Transverse colon (tissue), 4 donors: ENCODE measurements around the gene PTX4. TPM values are rescaled to one million over a fixed set of nuclear protein-coding genes. Genes with fewer than 3 reads are reported as not detected.
"Not testable (repeated sequence)": the region's sequence is repeated elsewhere in the genome, so short reads cannot be mapped to it uniquely, and the experiment has no call there.

Experiments used
- DNase-seq: peaks from one replicate; pipeline ENCODE4 v3.0.0-alpha.2; 2019
- H3K27ac ChIP-seq, 4 donors: fragments of 200-600 bp; sonication (generic); 2 replicates each; pipeline ENCODE4 v1.5.1; 2016 to 2018; ENCODE audit warnings: inconsistent platforms in 4 of 4
- H3K27me3 ChIP-seq: fragments of 200-600 bp; sonication (generic); 2 replicates; pipeline ENCODE4 v1.5.1; 2017; ENCODE audit warnings: inconsistent platforms
- H3K36me3 ChIP-seq, 4 donors: fragments of 200-600 bp; sonication (generic); 2 replicates each; pipeline ENCODE4 v1.5.1; 2017 to 2019; ENCODE audit warnings: inconsistent platforms in 4 of 4
- H3K4me1 ChIP-seq, 4 donors: fragments of 200-600 bp; sonication (generic); 2 replicates each; pipeline ENCODE4 v1.5.1; 2017 to 2020; ENCODE audit warnings: inconsistent platforms in 4 of 4
- H3K4me3 ChIP-seq, 4 donors: fragments of 200-600 bp; sonication (generic); 1 replicate in 1 of 4; 2 replicates in 3 of 4; pipeline versions ENCODE4 v1.5.1 to v1.6.1; 2017 to 2019; ENCODE audit warnings: inconsistent platforms in 4 of 4
- H3K9me3 ChIP-seq, 2 donors: fragments of 200-600 bp; sonication (generic); 2 replicates each; pipeline ENCODE4 v1.5.1; 2017 to 2019; ENCODE audit warnings: inconsistent platforms in 2 of 2
- CTCF ChIP-seq, 5 experiments: fragments of 200-600 bp in 3 of 5; fragments of 450-650 bp in 2 of 5; sonication (generic) in 3 of 5; IDR thresholded peaks; 1 replicate in 2 of 5; 2 replicates in 3 of 5; pipeline ENCODE4 v1.5.1; 2016 to 2017; ENCODE audit warnings: antibody characterized with exemption in 5 of 5, inconsistent platforms in 3 of 5, mild to moderate bottlenecking in 2 of 5, moderate library complexity in 1 of 5
- EP300 ChIP-seq: sonication (generic); formaldehyde crosslinking; IDR thresholded peaks from one replicate; pipeline ENCODE4 v1.6.1; 2017; ENCODE audit warnings: antibody characterized with exemption, low read depth
- POLR2A ChIP-seq: fragments of 450-650 bp; IDR thresholded peaks from one replicate; pipeline ENCODE4 v1.6.1; 2016; ENCODE audit warnings: antibody characterized with exemption, mild to moderate bottlenecking, moderate library complexity
- POLR2AphosphoS5 ChIP-seq, 3 donors: sonication (generic); formaldehyde crosslinking; IDR thresholded peaks; one replicate each; pipeline ENCODE4 v1.6.1; 2016; ENCODE audit warnings: antibody characterized with exemption in 3 of 3
- WGBS, 2 donors: methylation state at CpG; one replicate each; pipeline ENCODE4 v1.1.5; 2018; ENCODE audit warnings: low coverage in 1 of 2; 5-methylcytosine and 5-hydroxymethylcytosine counted together
- in situ Hi-C, 4 donors: fragments of 200-750 bp; cut with MboI; loops; one replicate each; pipeline versions ENCODE4 v1.15.0 to v1.15.1; 2017; ENCODE audit warnings: low sequenced_read_pairs in 3 of 4, low pct_ligation_motif_present in 1 of 4, low pct_unique_long_range_greater_than_20kb in 1 of 4
- intact Hi-C: fragments of 100-400 bp; cut with DNase I; formaldehyde crosslinking; loops from one replicate; pipeline ENCODE4 v1.15.1; 2023; ENCODE audit warnings: low total_unique reads
- total RNA-seq, 4 donors: library from RNA; depleted of rRNA; stranded (reverse); fragments of >200 nt; gene quantifications; one replicate each; pipeline ENCODE4 v1.1.0, GENCODE V29; 2016

Gene PTX4
- total RNA-seq, 4 donors from 2014 or later: not detected

GRCh38 chr16:1486551-1487390 is 2.0 kb downstream of the PTX4 start:
- intact Hi-C loops: no loop called here
- no peaks in the 10 kb centered on the region for H3K9me3 ChIP-seq
- H3K4me1 ChIP-seq: no peaks in the 10 kb centered on the region
- H3K36me3 ChIP-seq: no peaks in the 10 kb centered on the region
- no peak for DNase-seq
- H3K27ac ChIP-seq: no peak overlapping the region
- TF ChIP-seq EP300 (no peak), CTCF (IDR thresholded peaks at IDR 0.05) (no peak), POLR2AphosphoS5 (IDR thresholded peaks at IDR 0.05) (no peak), POLR2A (no peak)
- H3K27me3 ChIP-seq: peaks cover 17% of the 10 kb centered on the region
- in situ Hi-C loops: no loop called here
- 80 to 83% methylated on average over 1 to 29 of the region's 33 CpGs for WGBS, 2 donors
- no peak overlapping the region for H3K4me3 ChIP-seq

GRCh38 chr16:1485847-1486496 is 2.8 kb downstream of the PTX4 start:
- Histone ChIP-seq H3K36me3 (no peaks in the 10 kb centered on the region), H3K9me3 (no peaks in the 10 kb centered on the region), H3K4me3 (no peak overlapping the region), H3K27me3 (peaks cover 17% of the 10 kb centered on the region), H3K27ac (no peak overlapping the region), H3K4me1 (no peaks in the 10 kb centered on the region)
- 91% methylated on average over 39 of the region's 40 CpGs; no CpG with 5 or more reads in 1 of the 2 donors for WGBS, 2 donors
- TF ChIP-seq CTCF (IDR thresholded peaks at IDR 0.05) (no peak), POLR2AphosphoS5 (IDR thresholded peaks at IDR 0.05) (no peak), POLR2A (no peak), EP300 (no peak)
- in situ Hi-C loops (no loop called here), intact Hi-C loops (no loop called here)
- no peak for DNase-seq

GRCh38 chr16:1481906-1482835 is 6.6 kb downstream of the PTX4 start:
- 61 to 81% methylated on average over 8 to 28 of the region's 28 CpGs for WGBS, 2 donors
- no peaks in the 10 kb centered on the region for H3K9me3 ChIP-seq
- TF ChIP-seq POLR2A: no peak
- TF ChIP-seq POLR2AphosphoS5 (IDR thresholded peaks at IDR 0.05): no peak
- TF ChIP-seq CTCF (IDR thresholded peaks at IDR 0.05): no peak
- no peak for TF ChIP-seq EP300

GRCh38 chr16:1478937-1479336 is 9.8 kb downstream of the PTX4 start:
- H3K4me3 ChIP-seq, DNase-seq, in situ Hi-C loops, H3K9me3 ChIP-seq, H3K27ac ChIP-seq, H3K36me3 ChIP-seq, H3K27me3 ChIP-seq, intact Hi-C loops: not testable (repeated sequence)
- 94 to 95% methylated on average over 8 to 9 of the region's 9 CpGs for WGBS, 2 donors
- H3K4me1 ChIP-seq: peaks cover 10 to 15% (median 10%) of the 10 kb centered on the region in 4 donors

More at GRCh38 chr16:1481906-1482835, 6.6 kb downstream of the PTX4 start:
- Histone ChIP-seq H3K27ac (no peak overlapping the region), H3K36me3 (no peaks in the 10 kb centered on the region), H3K4me3 (no peak overlapping the region), H3K27me3 (peaks cover 17% of the 10 kb centered on the region), H3K4me1 (no peaks in the 10 kb centered on the region)
- no peak for DNase-seq
- in situ Hi-C loops (no loop called here), intact Hi-C loops (no loop called here)
